GM19099 (cell line): Measurements from ENCODE around the gene TGFBR3.

ENCODE experiments used
- POLR2A ChIP-seq: IDR thresholded peaks from 3 replicates; pipeline ENCODE4 v1.6.1; 2011; ENCODE audit warnings: low read depth; ENCODE audit not compliant: insufficient read length; ENCODE audit errors: extremely low read depth

The TGFBR3 gene

DNA sequence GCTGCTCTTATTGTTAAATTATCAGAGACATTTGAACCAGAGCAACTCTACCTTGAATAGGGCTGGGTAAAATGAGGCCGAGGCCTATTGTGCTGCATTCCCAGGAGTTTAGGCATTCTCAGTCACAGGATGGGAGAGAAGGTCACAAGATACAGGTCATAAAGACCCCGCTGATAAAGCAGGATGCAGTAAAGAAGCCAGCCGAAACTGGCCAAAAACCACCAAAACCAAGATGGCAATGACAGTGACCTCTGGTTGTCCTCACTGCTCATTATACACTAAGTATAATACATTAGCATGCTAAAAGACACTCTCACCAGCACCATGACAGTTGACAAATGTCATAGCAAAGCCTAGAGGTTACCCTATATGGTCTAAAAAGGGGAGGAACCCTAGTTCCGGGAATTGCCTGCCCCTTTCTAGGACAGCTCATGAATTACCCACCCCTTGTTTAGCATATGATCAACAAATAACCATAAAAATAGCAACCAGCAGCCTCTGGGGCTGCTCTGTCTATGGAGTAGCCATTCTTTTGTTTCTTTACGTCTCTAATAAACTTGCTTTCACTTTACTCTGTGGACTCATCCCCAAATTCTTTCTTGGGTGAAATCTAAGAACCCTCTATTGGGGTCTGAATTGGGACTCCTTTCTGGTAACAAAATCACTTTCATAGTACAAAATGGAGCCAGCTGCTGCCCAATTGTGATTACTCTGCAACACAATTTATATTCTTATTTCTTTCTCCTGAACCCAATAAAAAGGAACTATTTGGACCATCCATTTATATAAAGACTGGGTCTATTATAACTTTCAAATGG is 179.6 kb downstream of the TGFBR3 start:
- no peak for TF ChIP-seq POLR2A

DNA sequence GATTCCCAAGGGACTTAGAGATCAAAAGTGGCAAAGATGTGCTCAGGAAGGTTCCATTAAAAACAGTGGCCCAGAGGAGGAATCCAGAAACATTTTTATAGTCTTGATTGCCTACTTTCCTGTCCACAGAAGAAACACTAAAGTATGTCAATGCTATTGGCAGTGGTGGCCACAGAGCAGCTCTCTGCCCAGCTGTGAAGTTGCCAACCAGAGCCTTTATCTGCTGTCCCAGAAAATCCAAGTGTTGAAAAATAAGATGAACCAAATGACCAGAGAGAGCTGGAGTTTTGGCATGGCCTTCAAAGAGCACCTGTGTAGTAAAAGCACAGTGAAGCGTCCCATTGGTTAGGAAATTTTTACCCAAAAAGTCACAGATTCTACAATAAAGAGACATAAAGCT is 181.2 kb downstream of the TGFBR3 start:
- TF ChIP-seq POLR2A = no peak

DNA sequence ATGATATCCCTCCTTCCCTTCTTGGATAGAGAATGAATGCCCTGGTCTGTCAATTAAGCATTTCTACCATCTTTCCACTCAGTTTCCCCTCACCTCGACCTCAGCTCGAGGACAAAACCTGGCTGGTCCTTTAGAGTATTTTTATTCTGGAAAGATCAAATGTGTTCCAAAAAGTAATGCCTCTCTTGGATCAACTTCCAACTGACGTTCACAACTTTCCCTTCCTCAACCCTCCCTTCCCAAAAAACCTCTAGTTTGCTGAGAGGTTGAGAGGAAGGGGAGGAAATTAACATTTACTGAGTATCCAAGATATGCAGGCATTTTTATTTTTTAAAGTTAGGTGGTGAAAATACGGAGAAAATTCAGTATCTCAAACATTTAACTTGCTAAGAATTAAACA is 182.9 kb downstream of the TGFBR3 start:
- TF ChIP-seq POLR2A = no peak

DNA sequence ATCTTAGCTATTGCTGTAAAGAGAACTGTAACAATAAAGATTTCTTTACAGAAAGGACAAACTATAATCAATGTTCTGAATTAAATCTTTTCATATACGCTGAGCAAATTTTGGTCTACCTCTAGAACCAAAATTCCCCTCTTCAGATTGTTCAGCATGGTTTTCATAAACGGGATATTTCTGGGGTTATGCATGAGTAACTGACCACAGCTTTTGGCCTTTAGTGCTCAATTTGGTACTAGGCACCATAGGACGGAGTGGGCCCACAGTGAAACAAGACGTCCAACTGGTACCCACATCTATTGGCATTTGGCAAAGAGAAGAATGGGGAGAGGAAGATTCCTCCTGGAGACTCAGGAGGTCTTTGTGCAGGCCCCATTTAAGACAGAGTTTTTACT is 184.5 kb downstream of the TGFBR3 start:
- TF ChIP-seq POLR2A = no peak

DNA sequence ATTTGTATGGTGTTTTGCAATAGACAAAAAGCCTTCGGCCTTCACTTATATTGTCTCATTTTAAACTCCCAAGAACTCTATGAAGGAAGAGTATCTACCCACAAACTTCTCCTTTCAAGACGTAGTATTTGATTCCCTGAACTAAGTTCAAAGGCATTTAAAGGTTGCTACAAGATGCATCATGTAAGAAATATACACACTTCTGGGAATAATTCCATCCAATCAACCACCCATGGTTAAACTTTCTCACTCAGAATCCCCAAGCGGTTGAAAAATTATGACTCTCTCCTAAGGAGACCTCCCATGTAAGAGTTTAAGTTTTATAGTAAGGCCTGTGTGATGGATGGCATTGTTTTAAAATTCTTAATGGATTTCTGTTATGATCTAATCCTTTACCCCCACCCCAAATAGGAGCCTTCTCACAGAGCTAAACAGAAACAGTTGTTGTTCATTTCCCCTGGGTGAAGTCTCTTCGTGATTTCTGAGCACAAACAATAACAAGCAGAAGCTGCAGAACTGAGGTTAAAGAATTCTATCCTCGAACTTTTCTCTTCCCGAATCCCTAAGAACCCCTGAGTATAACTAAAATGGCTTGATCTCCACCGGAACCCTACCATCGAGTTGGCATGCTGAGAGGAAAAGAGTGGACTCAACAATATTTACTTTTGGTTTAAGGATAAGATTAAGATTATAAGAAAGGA is 185.0 kb downstream of the TGFBR3 start:
- no peak for TF ChIP-seq POLR2A

DNA sequence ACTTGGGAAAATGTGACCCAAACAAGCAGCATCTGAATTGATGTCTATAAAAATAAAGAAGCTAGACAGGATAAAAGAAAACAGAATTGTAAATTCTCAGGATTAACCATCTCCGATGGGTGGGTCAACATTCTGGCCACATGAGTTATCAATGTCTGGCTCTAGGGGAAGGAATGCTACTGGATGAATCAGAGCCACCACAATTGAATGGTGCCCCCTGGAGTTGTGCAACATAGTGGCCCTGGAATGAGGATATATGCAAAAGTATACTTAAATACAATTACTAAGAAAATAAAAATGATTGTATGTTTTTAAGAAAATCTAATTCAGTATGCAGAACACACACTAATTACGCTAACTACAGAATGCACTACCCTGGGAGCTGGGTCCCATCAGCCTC is 185.6 kb downstream of the TGFBR3 start:
- TF ChIP-seq POLR2A = no peak

DNA sequence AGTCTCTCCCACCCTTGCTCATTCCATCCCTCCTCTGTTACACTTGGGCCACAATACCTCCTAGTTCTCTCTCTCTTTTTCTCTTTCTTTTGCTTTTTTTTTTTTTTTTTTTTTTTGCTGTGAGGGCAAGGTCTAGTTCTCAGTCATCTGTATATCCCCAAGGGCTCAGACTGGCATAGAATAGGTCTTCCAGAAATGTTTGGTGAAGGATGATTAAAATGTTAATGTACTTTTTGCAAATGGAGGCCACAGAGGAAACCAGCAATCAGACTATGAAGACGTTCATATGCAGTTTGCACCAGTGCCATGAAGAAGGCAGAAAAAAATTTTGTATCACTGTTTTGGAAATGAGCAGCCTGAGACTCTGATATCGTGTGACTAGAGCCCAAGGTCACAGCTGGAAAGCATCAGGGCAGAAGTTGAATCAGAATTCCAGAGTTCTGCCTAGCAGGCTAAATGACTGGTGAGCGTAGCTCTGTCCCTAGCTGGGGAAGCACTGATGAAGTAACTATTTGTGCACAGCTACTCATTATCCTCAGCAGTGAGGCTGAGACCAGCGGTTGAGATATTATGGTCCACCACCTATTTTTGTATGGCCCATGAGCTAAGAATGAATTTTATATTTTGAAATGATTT is 186.5 kb downstream of the TGFBR3 start:
- TF ChIP-seq POLR2A = no peak

DNA sequence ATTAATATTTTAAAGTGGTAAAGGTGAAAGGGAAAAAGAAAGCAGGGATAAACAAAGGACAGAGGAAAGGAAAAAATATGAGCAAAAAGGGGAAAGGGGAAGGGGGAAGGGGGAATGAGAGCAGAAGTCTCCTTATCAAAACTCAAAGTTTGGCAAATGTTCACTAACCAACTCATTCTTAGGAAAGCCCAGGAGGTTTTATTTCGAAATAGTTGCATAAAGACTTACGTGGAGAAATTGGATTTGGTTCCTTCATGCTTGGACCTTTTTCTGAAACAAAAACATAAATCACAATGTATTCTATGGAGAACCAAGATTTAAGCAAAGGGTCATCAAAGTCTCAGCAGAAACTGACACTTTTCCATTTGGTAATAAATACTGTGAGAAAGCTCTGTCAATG is 188.1 kb downstream of the TGFBR3 start:
- TF ChIP-seq POLR2A = no peak

DNA sequence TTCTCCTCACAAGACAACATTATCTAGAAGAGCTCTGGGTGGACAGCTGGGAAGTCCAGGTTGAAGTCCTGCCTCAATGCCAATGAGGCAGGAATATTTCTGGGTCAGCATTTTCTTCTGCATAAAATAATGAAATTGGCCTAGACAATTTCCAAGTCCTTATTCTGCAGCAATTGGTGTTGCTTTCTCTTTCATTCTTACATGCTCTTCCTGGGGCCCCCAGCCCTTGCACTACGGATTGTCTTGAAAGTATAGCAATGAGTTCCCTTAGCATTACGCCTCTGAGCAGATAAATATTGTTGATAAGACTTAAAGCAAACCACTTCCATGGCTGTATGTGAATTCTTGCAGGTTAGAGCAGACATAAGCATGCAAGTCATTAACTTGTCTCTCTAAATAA is 188.5 kb downstream of the TGFBR3 start:
- TF ChIP-seq POLR2A = no peak

DNA sequence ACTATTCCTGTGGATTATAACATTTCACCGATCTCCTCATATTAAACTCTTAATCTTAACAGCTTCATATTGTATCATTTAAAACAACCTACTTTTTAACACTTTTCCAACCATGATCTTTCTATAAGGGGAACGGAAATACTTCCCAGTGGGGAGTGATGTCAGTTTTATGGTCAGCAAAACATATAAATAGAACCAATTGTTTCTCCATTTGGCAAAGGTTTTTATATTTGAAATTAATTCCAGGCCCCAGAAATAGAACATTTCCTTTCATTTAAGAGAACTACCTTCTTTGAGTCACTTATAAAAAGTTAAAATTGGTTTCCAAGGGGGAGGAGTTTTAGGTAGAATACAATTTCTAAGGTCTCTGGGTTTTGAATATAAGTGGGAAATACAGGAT is 189.6 kb downstream of the TGFBR3 start:
- no peak for TF ChIP-seq POLR2A

DNA sequence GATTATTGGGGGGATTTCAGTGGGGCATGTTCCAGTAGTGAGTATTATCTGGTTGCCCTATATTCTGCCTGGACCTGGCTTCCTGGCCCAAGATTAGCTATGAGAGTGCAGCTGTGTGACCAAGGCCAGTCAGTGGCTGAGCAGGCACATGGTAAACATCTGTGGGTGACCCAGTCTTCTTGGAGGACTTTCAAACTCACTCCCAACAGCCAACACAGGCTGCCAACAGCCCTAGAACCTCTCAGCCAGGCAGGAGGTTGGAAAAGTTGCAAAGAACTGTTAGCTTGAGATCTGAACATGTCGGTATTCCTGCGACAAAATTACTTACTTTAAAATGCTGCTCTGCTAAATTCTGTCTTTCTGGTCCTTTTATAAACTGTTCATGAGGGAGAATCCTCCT is 192.4 kb downstream of the TGFBR3 start:
- no peak for TF ChIP-seq POLR2A

DNA sequence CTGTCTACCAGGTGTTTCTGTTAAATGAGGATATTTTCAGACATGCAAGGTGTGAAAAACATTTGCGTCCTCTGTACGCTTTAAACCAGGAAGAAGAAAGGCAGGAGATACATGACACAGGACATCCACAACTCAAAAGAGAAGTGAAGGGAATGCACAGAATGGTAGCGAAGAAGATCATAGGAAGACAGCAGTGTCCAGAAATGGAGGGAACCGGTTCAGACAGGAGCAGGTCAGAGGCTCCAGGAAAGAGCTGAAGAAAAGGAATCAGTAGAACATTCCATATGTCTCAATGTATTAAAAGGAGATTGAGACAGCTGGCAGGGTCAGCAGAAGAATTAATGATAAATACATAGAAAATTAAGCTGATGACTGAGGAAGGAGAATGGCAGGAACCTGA is 194.4 kb downstream of the TGFBR3 start:
- TF ChIP-seq POLR2A = no peak

DNA sequence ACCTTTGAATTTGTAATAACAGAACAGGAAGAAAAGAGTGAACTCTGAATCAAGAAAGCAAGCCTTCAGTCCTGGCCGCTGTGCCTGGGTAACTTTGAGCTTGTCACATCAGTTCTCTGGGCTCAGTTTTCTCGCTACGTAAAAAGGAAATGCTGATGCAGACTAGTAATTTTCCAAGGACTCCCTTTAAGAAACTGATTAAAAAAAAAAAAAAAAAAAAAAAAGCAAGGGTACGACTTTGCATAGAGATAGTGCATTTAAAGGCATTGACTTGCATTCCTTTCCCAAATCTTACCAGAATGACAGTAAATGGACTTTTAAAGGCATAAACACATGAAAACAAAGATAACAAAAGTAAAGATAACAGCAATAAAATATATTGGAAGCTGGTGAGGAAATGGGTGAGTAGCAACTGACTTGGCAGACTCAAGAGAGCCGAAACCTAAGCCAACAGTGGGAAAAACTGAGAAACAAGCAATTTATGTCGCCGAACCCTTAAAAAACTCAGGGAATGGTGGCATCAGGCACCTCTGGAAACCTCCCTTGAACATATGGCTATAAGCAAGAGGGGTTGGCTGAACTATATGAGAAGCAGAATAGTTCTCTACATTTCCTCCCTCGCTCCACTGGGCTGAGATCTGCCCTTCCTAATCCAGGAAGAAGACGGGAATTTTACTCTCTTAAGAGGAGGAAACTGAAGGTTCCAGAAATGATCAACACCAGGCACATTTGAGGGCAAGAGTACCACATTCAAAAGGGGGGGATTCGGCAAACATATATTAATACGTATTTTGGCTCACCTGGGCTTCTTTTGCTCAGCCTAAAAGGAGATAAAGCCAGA is 196.1 kb downstream of the TGFBR3 start:
- no peak for TF ChIP-seq POLR2A

DNA sequence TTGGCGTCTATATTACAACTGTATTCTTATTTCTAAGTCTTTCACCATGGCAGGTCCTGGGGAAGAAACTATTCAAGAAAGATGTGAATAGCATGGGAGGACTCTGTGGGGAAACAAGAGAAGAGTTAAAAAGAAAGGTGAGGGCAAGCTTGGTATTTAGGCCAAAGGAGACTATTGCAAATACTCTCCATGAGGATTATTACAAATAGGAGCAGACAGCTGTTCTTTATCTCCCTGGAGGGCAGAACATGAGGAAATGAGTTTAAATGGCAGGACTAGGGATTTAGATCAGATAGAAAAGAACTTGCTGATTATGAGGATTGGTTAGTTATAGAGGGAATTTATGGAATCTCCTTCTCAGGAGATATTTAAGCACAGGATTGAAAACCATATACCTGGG is 198.5 kb downstream of the TGFBR3 start:
- no peak for TF ChIP-seq POLR2A

DNA sequence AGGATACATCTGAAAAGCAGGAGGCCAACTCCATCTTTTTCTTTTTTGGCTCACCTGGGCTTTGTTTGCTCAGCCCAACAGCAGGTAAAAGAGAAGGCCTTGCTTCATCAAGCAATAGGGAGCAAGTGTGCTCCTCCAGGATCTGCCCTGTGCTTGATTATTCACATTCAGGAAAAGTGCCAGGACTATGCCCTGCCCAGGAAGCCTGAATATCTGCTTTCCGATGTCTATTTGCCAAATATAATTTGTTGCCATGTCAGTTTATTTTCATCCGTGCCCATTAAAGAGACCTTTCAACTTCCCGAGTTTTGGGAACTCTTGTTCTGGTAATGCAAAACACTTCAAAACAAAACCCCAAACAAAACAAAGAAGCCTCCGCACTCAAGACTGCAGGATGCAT is 200.0 kb downstream of the TGFBR3 start:
- no peak for TF ChIP-seq POLR2A
